Skeletal muscle tissue (tissue), 4 donors: Measurements from ENCODE around the gene GPI. TPM values are rescaled to one million over a fixed set of nuclear protein-coding genes. Genes with fewer than 3 reads are reported as not detected.
"Not testable (repeated sequence)": the region's sequence is repeated elsewhere in the genome, so short reads cannot be mapped to it uniquely, and the experiment has no call there.

Experiments used
- H3K27ac ChIP-seq: one replicate; pipeline ENCODE4 v1.7.0; 2013; ENCODE audit warnings: mild to moderate bottlenecking, low read depth, low read length, inconsistent platforms
- H3K27me3 ChIP-seq, 3 donors: one replicate each; pipeline ENCODE4 v1.7.0; 2013; ENCODE audit warnings: low read length in 3 of 3; ENCODE audit not compliant: control insufficient read depth in 3 of 3, insufficient read depth in 3 of 3
- H3K36me3 ChIP-seq, 3 donors: one replicate each; pipeline ENCODE4 v1.7.0; 2013; ENCODE audit warnings: low read length in 3 of 3; ENCODE audit not compliant: control insufficient read depth in 3 of 3, insufficient read depth in 3 of 3
- H3K4me1 ChIP-seq, 3 donors: one replicate each; pipeline ENCODE4 v1.7.0; 2013; ENCODE audit warnings: low read length in 3 of 3, mild to moderate bottlenecking in 3 of 3; ENCODE audit not compliant: control insufficient read depth in 3 of 3, insufficient read depth in 3 of 3
- H3K4me3 ChIP-seq, 3 donors: one replicate each; pipeline ENCODE4 v1.7.0; 2013; ENCODE audit warnings: low read length in 3 of 3
- H3K9ac ChIP-seq, 3 donors: one replicate each; pipeline ENCODE4 v1.7.0; 2013; ENCODE audit warnings: low read length in 3 of 3, mild to moderate bottlenecking in 3 of 3, moderate library complexity in 2 of 3, low read depth in 1 of 3
- H3K9me3 ChIP-seq, 3 donors: one replicate each; pipeline ENCODE4 v1.7.0; 2013; ENCODE audit warnings: low read length in 3 of 3; ENCODE audit not compliant: control insufficient read depth in 3 of 3
- total RNA-seq: library from RNA; depleted of rRNA; stranded (reverse); fragments of >200 nt; gene quantifications from one replicate; pipeline ENCODE4 v1.2.3, GENCODE V29; 2014
- donor health status: Osteomylitis.

GPI gene
- total RNA-seq, 1 donor from 2014 or later: 80.4 TPM

DNA sequence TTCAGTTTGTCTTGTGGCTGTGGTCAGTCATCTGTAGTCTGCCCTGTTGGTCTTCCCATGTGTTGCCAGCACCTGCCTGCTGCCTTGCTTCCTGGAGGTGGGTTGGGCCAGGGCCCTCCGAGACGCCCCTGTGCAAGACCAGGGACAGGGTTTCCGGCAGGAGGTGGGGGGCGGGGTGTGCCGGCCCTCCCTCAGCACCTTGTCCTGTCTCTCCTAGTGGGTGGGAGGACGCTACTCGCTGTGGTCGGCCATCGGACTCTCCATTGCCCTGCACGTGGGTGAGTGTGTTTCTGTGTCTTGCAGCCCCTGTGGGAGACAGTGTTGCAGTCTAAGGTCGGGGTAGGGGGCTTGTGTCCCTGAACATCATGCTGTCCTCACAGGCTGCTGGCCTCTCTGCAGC is 28.0 kb downstream of the GPI start:
- peak overlapping the region; percentile 68 for H3K27ac ChIP-seq

DNA sequence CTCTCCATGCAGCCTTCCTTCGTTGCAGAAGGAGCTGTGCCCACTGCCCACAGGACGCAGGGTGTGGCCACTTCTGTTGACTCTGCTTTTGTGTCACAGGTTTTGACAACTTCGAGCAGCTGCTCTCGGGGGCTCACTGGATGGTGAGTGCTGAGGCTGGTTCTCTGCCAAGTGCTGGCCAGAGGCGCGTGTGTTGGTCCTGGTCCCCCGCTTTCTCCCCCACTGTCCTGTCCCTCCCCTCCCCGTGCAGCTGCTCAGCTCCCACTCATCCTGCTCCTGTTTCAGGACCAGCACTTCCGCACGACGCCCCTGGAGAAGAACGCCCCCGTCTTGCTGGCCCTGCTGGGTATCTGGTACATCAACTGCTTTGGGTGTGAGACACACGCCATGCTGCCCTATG is 28.6 kb downstream of the GPI start:
- peaks cover 16 to 25% (median 20%) of the 10 kb centered on the region in 3 donors for H3K4me1 ChIP-seq
- peaks cover 75 to 93% (median 84%) of the 10 kb centered on the region in 3 donors for H3K36me3 ChIP-seq
- H3K27me3 ChIP-seq: no peaks in the 10 kb centered on the region
- H3K9me3 ChIP-seq: no peaks in the 10 kb centered on the region
- peak overlapping the region; percentile 32 to 80 (median 71) for H3K9ac ChIP-seq
- H3K27ac ChIP-seq: peak overlapping the region; percentile 68
- H3K4me3 ChIP-seq: peak overlapping the region in 1 of 3 donors; percentile 46

More for the DNA sequence above, 28.0 kb downstream of the GPI start:
- Histone ChIP-seq H3K36me3 (peaks cover 74 to 93% (median 85%) of the 10 kb centered on the region in 3 donors), H3K9me3 (no peaks in the 10 kb centered on the region), H3K27me3 (no peaks in the 10 kb centered on the region), H3K4me1 (peaks cover 16 to 25% (median 20%) of the 10 kb centered on the region in 3 donors), H3K9ac (peak overlapping the region; percentile 32 to 80 (median 71)), H3K4me3 (peak overlapping the region in 1 of 3 donors; percentile 46)

DNA sequence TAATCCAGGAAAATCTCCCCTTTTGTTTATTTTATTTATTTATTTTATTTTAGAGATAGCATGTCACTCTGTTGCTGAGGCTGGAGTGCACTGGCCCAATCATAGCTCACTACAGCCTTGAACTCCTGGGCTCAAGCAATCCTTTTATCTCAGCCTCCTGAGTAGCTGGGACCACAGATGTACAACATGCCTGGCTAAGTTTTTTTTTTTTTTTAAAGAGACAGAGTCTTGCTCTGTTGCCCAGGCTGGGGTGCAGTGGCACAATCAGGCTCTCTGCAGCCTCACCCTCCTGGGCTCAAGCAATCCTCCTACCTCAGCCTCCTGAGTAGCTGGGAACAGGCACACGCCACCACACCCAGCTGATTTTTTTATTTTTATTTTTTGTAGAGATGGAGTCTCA is 32.9 kb downstream of the GPI start:
- no peak overlapping the region for H3K27ac ChIP-seq
- H3K9ac ChIP-seq: no peak overlapping the region
- H3K36me3 ChIP-seq: peaks cover 60 to 74% (median 68%) of the 10 kb centered on the region in 3 donors
- H3K4me3 ChIP-seq: no peak overlapping the region
- no peaks in the 10 kb centered on the region for H3K27me3 ChIP-seq
- H3K9me3 ChIP-seq: no peaks in the 10 kb centered on the region
- peaks cover 12 to 16% (median 13%) of the 10 kb centered on the region in 3 donors for H3K4me1 ChIP-seq

DNA sequence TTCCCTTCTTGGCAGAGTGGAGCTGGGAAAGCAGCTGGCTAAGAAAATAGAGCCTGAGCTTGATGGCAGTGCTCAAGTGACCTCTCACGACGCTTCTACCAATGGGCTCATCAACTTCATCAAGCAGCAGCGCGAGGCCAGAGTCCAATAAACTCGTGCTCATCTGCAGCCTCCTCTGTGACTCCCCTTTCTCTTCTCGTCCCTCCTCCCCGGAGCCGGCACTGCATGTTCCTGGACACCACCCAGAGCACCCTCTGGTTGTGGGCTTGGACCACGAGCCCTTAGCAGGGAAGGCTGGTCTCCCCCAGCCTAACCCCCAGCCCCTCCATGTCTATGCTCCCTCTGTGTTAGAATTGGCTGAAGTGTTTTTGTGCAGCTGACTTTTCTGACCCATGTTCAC is 34.9 kb downstream of the GPI start:
- peaks cover 4 to 11% (median 9%) of the 10 kb centered on the region in 3 donors for H3K4me1 ChIP-seq
- H3K4me3 ChIP-seq: no peak overlapping the region
- peaks cover 45 to 55% (median 51%) of the 10 kb centered on the region in 3 donors for H3K36me3 ChIP-seq
- H3K27ac ChIP-seq: no peak overlapping the region
- no peak overlapping the region for H3K9ac ChIP-seq
- no peaks in the 10 kb centered on the region for H3K9me3 ChIP-seq
- H3K27me3 ChIP-seq: no peaks in the 10 kb centered on the region

DNA sequence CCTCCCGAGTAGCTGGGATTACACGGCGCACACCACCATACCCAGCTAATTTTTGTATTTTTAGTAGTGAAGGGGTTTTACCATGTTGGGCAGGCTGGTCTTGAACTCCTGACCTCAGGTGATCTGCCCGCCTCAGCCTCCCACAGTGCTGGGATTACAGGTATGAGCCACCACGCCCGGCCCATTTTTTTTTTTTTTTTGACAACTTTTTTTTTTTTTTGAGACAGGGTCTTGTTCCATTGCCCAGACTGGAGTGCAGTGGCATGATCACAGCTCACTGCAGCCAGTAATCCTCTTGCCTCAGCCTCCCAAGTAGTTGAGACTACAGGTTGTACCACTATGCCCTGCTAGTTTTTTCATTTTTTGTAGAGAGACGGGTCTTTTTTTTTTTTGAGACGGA is 35.8 kb downstream of the GPI start:
- peaks cover 4 to 12% (median 10%) of the 10 kb centered on the region in 3 donors for H3K4me1 ChIP-seq
- not testable (repeated sequence) for H3K27me3 ChIP-seq, H3K9me3 ChIP-seq, H3K4me3 ChIP-seq, H3K9ac ChIP-seq, H3K27ac ChIP-seq
- peaks cover 37 to 47% (median 43%) of the 10 kb centered on the region in 3 donors for H3K36me3 ChIP-seq

DNA sequence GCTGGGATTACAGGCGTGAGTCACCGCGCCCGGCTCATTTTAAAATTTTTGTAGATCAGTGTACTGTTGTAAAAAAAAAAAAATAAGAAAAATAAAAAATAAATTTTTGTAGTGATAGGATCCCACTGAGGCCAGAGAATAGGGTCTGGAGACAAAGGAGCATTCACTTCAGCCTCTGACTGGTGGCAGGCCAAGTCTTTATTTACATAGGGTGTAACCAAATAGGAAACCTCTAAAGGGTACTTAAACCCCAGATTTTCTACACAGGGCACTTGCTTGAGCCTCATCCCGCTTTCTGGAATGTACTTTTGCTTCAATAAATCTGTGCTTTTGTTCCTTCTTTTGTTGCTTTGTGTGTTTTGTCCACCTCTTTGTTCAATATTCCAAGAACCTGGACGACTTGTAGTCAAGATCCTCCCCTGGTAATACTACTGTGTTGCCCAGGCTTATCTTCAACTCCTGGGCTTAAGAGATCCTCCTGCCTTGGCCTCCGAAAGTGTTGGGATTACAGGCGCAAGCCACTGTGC is 37.1 kb downstream of the GPI start:
- Histone ChIP-seq H3K9ac (no peak overlapping the region), H3K36me3 (peaks cover 27 to 35% (median 33%) of the 10 kb centered on the region in 3 donors), H3K4me3 (no peak overlapping the region), H3K27me3 (no peaks in the 10 kb centered on the region), H3K9me3 (no peaks in the 10 kb centered on the region), H3K27ac (no peak overlapping the region), H3K4me1 (peaks cover 4 to 12% (median 10%) of the 10 kb centered on the region in 3 donors)

DNA sequence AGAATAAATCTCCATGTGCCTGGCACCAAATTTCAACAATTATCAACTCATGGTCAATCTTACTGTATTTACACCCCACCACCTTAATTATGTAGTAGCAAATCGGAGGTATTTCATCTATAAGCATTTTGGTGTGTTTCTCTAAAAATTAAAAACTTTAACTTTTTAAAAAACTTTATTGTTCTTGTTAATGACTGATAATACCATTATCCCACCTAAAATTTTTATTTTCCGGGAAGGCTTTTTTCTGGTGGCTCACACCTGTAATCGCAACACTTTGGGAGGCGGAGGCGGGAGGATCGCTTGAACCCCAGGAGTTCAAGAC is 38.8 kb downstream of the GPI start:
- H3K36me3 ChIP-seq: peaks cover 17 to 23% (median 19%) of the 10 kb centered on the region in 3 donors
- H3K4me3 ChIP-seq: peak overlapping the region; percentile 82 to 97 (median 88)
- no peaks in the 10 kb centered on the region for H3K27me3 ChIP-seq
- H3K4me1 ChIP-seq: peaks cover 4 to 12% (median 10%) of the 10 kb centered on the region in 3 donors
- no peaks in the 10 kb centered on the region for H3K9me3 ChIP-seq
- H3K27ac ChIP-seq: peak overlapping the region; percentile 70
- H3K9ac ChIP-seq: peak overlapping the region; percentile 30 to 96 (median 89)

DNA sequence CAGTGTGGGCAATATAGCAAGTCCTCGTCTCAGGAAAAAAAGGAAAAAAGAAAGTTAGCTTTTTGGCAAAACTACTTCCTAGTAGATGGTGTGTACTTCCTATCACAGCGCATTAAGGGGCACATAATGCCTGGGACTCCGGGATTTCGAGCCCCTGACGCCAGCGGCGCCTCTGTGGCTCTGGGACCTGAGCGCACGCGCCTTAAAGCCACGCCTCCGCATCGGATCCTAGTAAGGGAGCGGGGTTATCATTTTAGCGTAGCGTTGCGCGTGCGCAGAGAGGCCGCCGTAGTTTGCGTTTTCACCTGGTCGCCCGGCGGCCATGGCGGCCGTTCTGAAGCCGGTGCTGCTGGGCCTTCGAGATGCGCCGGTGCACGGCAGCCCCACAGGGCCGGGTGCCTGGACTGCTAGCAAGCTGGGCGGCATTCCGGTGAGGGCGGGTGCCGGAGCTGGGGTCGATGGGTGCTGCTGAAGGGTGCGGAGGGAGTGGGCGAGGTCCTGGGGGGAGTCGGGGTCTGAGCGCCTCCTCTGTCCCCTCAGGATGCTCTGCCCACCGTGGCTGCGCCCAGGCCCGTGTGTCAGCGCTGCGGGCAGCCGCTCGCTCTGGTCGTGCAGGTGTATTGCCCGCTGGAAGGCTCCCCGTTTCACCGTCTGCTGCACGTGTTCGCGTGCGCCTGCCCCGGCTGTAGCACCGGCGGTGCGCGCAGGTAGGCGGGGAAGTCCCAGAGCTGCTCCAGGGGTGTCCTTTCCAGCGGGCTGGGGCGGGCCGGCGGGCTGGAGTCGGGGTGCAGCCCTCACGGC is 39.3 kb downstream of the GPI start, which contains the start of gene PDCD2L:
Gene PDCD2L (plus strand): TSS at position 291 of the 801 bp plus-strand sequence. CDS start 32 bp downstream, at position 323.
- peak within 1 kb of the TSS; percentile 70 for H3K27ac ChIP-seq
- H3K9me3 ChIP-seq: no peaks in the 10 kb centered on the region
- H3K36me3 ChIP-seq: peaks cover 14 to 22% (median 20%) of the 10 kb centered on the region in 3 donors
- no peaks in the 10 kb centered on the region for H3K27me3 ChIP-seq
- H3K9ac ChIP-seq: peak within 1 kb of the TSS; percentile 81 to 96 (median 89)
- H3K4me3 ChIP-seq: peak within 1 kb of the TSS; percentile 82 to 97 (median 88)
- H3K4me1 ChIP-seq: peaks cover 4 to 12% (median 10%) of the 10 kb centered on the region in 3 donors

DNA sequence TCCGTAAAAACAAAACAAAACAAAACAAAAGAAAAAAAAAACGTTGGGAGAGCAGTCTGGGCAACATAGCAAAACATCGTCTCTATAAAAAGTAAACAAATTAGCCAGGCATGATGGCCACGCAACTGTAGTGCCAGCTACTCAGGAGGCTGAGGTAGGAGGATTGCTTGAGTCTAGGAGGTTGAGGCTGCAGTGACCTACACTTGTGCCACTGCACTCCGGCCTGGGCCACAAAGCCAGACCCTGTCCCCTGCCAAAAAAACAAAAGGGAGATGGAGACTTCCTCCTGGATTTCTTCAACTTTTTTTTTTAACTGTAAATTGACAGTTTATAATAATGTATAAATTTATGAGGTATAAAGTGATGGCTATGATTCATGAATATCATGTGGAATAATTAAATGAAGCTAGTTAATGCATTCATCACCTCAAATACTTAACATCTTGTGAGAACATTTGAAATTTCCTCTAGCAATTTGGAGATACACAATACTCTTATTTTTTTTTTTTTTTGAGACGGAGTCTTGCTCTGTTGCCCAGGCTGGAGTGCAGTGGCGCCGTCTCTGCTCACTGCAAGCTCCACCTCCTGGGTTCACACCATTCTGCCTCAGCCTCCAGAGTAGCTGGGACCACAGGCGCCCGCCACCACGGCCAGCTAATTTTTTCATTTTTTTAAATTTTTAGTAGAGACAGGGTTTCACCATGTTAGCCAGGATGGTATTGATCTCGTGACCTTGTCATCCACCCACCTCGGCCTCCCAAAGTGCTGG is 41.1 kb downstream of the GPI start:
- Histone ChIP-seq H3K36me3 (peaks cover 7 to 14% (median 8%) of the 10 kb centered on the region in 3 donors), H3K4me3 (no peak overlapping the region), H3K27me3 (no peaks in the 10 kb centered on the region), H3K9me3 (no peaks in the 10 kb centered on the region), H3K9ac (no peak overlapping the region), H3K27ac (no peak overlapping the region), H3K4me1 (peaks cover 4 to 12% (median 10%) of the 10 kb centered on the region in 3 donors)
